OCI-LY7 (cell line): Measurements from ENCODE around the gene GET3. TPM values are rescaled to one million over a fixed set of nuclear protein-coding genes. Genes with fewer than 3 reads are reported as not detected.

Experiments used
- BruUV-seq: library from RNA; stranded (reverse); fragments of 400-500 nt; replicated peaks from 2 replicates; lab custom pipeline; 2021; lab: Mats Ljungman, UMichigan
- CTCF ChIA-PET: fragments of 300-600 bp; sonication (Branson Sonifier 250); formaldehyde crosslinking; loops from one replicate; lab custom pipeline; 2022; ENCODE audit warnings: antibody characterized with exemption; ENCODE audit not compliant: unreplicated experiment; lab: Charles Lee
- POLR2A ChIA-PET: fragments of 300-600 bp; sonication (Branson Sonifier 250); formaldehyde crosslinking; loops from one replicate; lab custom pipeline; 2022; ENCODE audit warnings: antibody characterized with exemption; lab: Charles Lee
- DNase-seq: peaks from one replicate; pipeline ENCODE4 v3.0.0-alpha.2; 2015; ENCODE audit warnings: low spot score
- H2AFZ ChIP-seq: fragments of 200-600 bp; sonication (generic), shearing (Covaris generic); 2 replicates; pipeline ENCODE4 v1.6.1; 2014; ENCODE audit warnings: mild to moderate bottlenecking, antibody characterized with exemption, low read length, moderate library complexity
- H3K27ac ChIP-seq: fragments of 200-600 bp; sonication (generic); 2 replicates; pipeline ENCODE4 v1.5.1; 2014; ENCODE audit warnings: mixed run types, low read depth, mild to moderate bottlenecking, moderate library complexity, low read length, inconsistent platforms; ENCODE audit not compliant: poor library complexity, severe bottlenecking
- H3K36me3 ChIP-seq: fragments of 200-600 bp; sonication (generic); 2 replicates; pipeline ENCODE4 v1.6.1; 2014; ENCODE audit warnings: mild to moderate bottlenecking, antibody characterized with exemption, low read length, moderate library complexity, mixed read lengths; ENCODE audit not compliant: insufficient read depth
- H3K4me1 ChIP-seq: fragments of 200-600 bp; sonication (generic); 2 replicates; pipeline ENCODE4 v1.5.1; 2014; ENCODE audit warnings: mild to moderate bottlenecking, low read length; ENCODE audit not compliant: insufficient read depth, poor library complexity, severe bottlenecking
- H3K4me2 ChIP-seq: fragments of 200-600 bp; sonication (generic); 2 replicates; pipeline ENCODE4 v1.6.1; 2014; ENCODE audit warnings: mild to moderate bottlenecking, low read length
- H3K4me3 ChIP-seq: fragments of 200-600 bp; sonication (generic); 2 replicates; pipeline ENCODE4 v1.5.1; 2014; ENCODE audit warnings: mild to moderate bottlenecking, low read depth, low read length; ENCODE audit not compliant: poor library complexity, severe bottlenecking
- H3K79me2 ChIP-seq: fragments of 200-600 bp; sonication (generic); 2 replicates; pipeline ENCODE4 v1.6.1; 2016; ENCODE audit warnings: low read depth, mild to moderate bottlenecking, low read length, moderate library complexity, mixed read lengths; ENCODE audit not compliant: insufficient read depth
- H3K9me2 ChIP-seq: fragments of 200-600 bp; sonication (generic); 2 replicates; pipeline ENCODE4 v1.6.1; 2016; ENCODE audit warnings: mild to moderate bottlenecking, low read length, mixed read lengths; ENCODE audit not compliant: insufficient read depth
- H3K9me3 ChIP-seq: fragments of 200-600 bp; sonication (generic); 2 replicates; pipeline ENCODE4 v1.6.1; 2014; ENCODE audit warnings: mild to moderate bottlenecking, mixed run types, low read length, mixed read lengths
- H4K20me1 ChIP-seq: fragments of 200-600 bp; sonication (generic); 2 replicates; pipeline ENCODE4 v1.6.1; 2014; ENCODE audit warnings: mild to moderate bottlenecking, antibody characterized with exemption, low read length, moderate library complexity, mixed read lengths; ENCODE audit not compliant: insufficient read depth
- EZH2phosphoT487 ChIP-seq: fragments of 200-600 bp; sonication (generic); IDR thresholded peaks from 2 replicates; pipeline ENCODE4 v1.6.1; 2018; ENCODE audit warnings: low read depth, borderline replicate concordance, mild to moderate bottlenecking, mixed run types, antibody characterized with exemption, low read length, moderate library complexity, mixed read lengths
- intact Hi-C: fragments of 100-400 bp; cut with micrococcal nuclease; formaldehyde crosslinking; loops from one replicate; pipeline ENCODE4 v1.10.0; 2022; ENCODE audit not compliant: unreplicated experiment
- total RNA-seq, 2 experiments: library from RNA; depleted of rRNA in 1 of 2; stranded (reverse); fragments of >200 nt in 1 of 2; shearing (Covaris generic) in 1 of 2; gene quantifications; 2 replicates each; pipeline ENCODE4 v1.2.3, GENCODE V29; 2014 to 2022
- TF ChIP-seq, protein P1 (sequence below): fragments of 200-600 bp; sonication (generic); conservative IDR thresholded peaks from 2 replicates; pipeline ENCODE4 v1.5.1; 2014; ENCODE audit warnings: mild to moderate bottlenecking, antibody characterized with exemption, low read length, moderate library complexity, mixed read lengths

Gene GET3
- total RNA-seq, 2 experiments from 2014 or later = 34.3 to 40.5 TPM

DNA sequence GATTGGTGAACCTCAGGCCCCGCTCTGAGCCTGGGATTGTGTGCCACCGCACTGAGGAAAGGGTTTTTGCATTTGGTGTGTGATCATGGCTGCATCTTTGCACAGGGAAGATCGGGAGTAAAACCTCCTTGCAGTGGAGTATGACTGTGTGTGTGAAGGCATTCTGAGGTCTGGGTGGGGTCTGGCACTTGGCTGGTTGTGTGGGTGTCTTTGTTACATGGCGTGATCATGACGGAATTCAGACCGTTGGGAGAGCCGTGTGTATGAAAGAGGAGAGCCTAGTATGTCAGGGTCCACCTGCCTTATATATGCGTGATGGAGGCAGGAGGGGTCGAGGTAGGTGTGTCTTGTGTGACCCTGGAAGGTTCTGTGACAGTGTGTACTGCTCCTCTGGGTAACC is 13.6 kb downstream of the GET3 start:
- Histone ChIP-seq H3K9me2 (no peaks in the 10 kb centered on the region), H3K4me1 (no peaks in the 10 kb centered on the region), H4K20me1 (no peaks in the 10 kb centered on the region), H3K79me2 (no peaks in the 10 kb centered on the region), H2AFZ (no peak overlapping the region), H3K9me3 (peaks cover 11% of the 10 kb centered on the region; the same call in 1 of the 2 replicates), H3K4me3 (no peak overlapping the region), H3K4me2 (no peak overlapping the region), H3K36me3 (peaks cover 30% of the 10 kb centered on the region), H3K27ac (no peak overlapping the region)
- no peak for DNase-seq
- CTCF ChIA-PET = no interaction called here
- BruUV-seq = no TSS peak
- intact Hi-C loops = no loop called here
- POLR2A ChIA-PET = no interaction called here
- no peak for TF ChIP-seq EZH2phosphoT487
- TF ChIP-seq, protein P1, sequence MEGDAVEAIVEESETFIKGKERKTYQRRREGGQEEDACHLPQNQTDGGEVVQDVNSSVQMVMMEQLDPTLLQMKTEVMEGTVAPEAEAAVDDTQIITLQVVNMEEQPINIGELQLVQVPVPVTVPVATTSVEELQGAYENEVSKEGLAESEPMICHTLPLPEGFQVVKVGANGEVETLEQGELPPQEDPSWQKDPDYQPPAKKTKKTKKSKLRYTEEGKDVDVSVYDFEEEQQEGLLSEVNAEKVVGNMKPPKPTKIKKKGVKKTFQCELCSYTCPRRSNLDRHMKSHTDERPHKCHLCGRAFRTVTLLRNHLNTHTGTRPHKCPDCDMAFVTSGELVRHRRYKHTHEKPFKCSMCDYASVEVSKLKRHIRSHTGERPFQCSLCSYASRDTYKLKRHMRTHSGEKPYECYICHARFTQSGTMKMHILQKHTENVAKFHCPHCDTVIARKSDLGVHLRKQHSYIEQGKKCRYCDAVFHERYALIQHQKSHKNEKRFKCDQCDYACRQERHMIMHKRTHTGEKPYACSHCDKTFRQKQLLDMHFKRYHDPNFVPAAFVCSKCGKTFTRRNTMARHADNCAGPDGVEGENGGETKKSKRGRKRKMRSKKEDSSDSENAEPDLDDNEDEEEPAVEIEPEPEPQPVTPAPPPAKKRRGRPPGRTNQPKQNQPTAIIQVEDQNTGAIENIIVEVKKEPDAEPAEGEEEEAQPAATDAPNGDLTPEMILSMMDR = no peak

DNA sequence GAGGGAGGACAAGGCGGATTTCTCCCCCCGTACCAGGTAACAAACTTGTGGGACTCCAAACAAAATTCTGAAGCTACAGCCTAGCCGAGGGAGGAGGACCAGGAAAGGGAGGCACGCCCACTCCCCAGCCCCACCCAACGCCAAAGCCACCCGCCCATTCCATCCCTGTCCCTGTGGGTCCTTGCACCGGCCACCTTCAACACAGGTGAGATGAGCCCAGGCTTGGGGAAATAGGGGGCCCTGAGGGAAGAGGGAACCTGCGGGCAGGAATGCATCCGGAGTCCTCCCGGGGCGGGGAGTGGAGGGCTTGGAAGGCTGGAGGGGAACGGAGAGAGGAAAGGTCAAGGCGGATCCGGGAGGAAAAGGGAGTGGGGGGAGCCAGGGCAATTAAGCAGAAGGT is 14.3 kb downstream of the GET3 start, which contains the start of gene BEST2:
TSS of gene BEST2 (plus strand) at position 157 of the 400 bp plus-strand sequence. CDS start 802 bp downstream, outside the sequence.
- no peak within 1 kb of the TSS for H2AFZ ChIP-seq
- TF ChIP-seq, protein P1 = no peak
- no peak for TF ChIP-seq EZH2phosphoT487
- no peak within 1 kb of the TSS for H3K27ac ChIP-seq
- no peak for DNase-seq
- H4K20me1 ChIP-seq = no peaks in the 10 kb centered on the region
- H3K79me2 ChIP-seq = no peaks in the 10 kb centered on the region
- CTCF ChIA-PET = no interaction called here
- POLR2A ChIA-PET = no interaction called here
- no TSS peak for BruUV-seq
- no peaks in the 10 kb centered on the region for H3K9me2 ChIP-seq
- H3K36me3 ChIP-seq = peaks cover 22% of the 10 kb centered on the region
- H3K4me3 ChIP-seq = no peak within 1 kb of the TSS
- no peaks in the 10 kb centered on the region for H3K4me1 ChIP-seq
- H3K4me2 ChIP-seq = no peak within 1 kb of the TSS
- intact Hi-C loops = no loop called here
- H3K9me3 ChIP-seq = peaks cover 11% of the 10 kb centered on the region; the same call in 1 of the 2 replicates

DNA sequence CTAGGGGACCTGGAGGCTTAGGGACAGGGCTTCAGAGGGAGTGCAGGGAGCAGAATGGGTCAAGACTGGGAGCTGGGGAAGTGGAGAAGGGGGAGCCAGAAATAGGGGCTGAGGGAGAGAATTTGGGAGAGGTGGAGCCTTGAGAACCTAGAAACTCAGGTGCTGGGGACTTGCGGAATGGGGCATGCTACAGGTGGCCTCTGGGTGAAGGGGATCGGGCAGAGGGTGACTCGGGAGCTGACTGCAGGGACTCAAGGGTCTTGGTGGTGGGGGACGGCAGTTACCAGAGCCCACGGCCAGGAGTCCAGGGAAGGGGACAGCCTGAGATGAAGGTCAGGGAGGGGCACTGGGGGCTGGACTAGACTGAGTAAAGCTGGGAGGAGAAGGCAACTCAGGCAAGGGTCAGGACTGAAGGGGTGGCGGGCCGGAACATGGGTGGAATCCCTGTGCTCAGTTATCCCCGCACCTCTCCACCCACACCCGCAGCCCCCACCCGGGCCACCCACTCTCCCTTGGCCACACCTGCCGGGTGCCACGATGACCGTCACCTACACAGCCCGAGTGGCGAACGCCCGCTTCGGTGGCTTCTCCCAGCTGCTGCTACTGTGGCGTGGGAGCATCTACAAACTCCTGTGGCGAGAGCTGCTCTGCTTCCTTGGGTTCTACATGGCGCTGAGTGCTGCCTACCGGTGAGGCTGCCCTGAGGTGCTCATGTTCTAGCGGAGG is 14.9 kb downstream of the GET3 start:
- peaks cover 9% of the 10 kb centered on the region; the same call in 1 of the 2 replicates for H3K9me3 ChIP-seq
- H3K79me2 ChIP-seq = no peaks in the 10 kb centered on the region
- H3K4me1 ChIP-seq = no peaks in the 10 kb centered on the region
- no peaks in the 10 kb centered on the region for H3K9me2 ChIP-seq
- peaks cover 16% of the 10 kb centered on the region for H3K36me3 ChIP-seq
- H3K27ac ChIP-seq = no peak overlapping the region
- no peak overlapping the region for H3K4me3 ChIP-seq
- no peak overlapping the region for H3K4me2 ChIP-seq
- CTCF ChIA-PET = no interaction called here
- intact Hi-C loops = no loop called here
- DNase-seq = no peak
- no peaks in the 10 kb centered on the region for H4K20me1 ChIP-seq
- no TSS peak for BruUV-seq
- POLR2A ChIA-PET = interaction anchor here (0.6 kb wide), 1 partner anchor 20 kb away, joined by 3 read pairs; no protein-coding TSS in a partner anchor
- no peak for TF ChIP-seq EZH2phosphoT487
- TF ChIP-seq, protein P1 = no peak
- H2AFZ ChIP-seq = no peak overlapping the region
